Cardiac septum (tissue), 1 donor: ENCODE data around the gene PEX11G. TPM values are rescaled to one million over a fixed set of nuclear protein-coding genes. Genes with fewer than 3 reads are reported as not detected.

Source experiments
- DNase-seq: peaks from one replicate; pipeline ENCODE4 v3.0.0-alpha.2; 2020; ENCODE audit warnings: low spot score
- intact Hi-C: fragments of 100-400 bp; cut with DNase I; formaldehyde crosslinking; loops from one replicate; pipeline ENCODE4 v1.14.0; 2022
- long read RNA-seq: library from polyadenylated mRNA; unstranded; transcript quantifications from one replicate; pipeline ENCODE4 v2.0.0, GENCODE V29; 2021
- total RNA-seq: library from RNA; stranded (reverse); fragmentation: NEBNext Ultra II Directional; extraction: Animal tissue kit (Norgen Biotek cat#: 25700); gene quantifications from one replicate; pipeline ENCODE4 v1.2.1, GENCODE V29; 2021
- donor health status: DM: no; HTN: no; CAD: no.

The PEX11G gene
- 1.9 TPM for total RNA-seq
- long read RNA-seq, partial matches to known transcripts, result 0 of 3 reads
- long read RNA-seq, other reads (novel, unspliced or antisense), result 0 of 3 reads

DNA sequence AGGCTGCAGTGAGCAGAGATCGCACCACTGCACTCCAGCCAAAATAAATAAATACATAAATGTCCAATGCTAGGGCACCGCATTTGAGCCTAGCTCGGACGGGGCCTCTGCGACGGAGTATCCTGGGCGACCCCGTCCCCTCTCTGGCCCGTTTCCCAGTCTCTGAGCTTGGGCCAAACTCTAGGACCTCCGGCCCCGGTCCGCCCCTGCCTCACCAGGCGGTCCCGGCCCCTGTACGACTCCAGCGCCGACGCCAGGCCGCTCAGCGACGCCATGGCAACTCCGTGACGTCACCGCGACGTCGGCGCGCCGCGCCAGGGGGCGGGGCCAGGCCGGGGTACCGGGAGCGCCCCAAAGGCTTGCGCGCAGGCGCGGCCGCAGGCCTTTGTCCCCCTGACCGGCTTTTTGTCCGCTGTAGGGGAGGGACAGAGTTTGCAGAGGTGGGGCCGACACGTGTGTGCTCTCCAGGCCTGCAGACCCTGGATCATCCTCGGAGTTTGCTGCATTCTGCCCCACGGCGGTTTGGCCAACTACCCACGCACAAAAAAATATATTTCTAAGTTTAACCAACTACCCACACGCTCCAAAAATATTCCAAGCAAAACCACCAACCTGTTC lies at the start of gene PEX11G:
TSS of gene PEX11G (minus strand) at position 300 of the 618 bp plus-strand sequence. CDS start at position 275, 25 bp downstream.
- peak; percentile 98 for DNase-seq
- intact Hi-C loops, result loop anchor here (5.0 kb wide), 1 partner anchor 33 kb away; the partner anchor contains the start of gene MCOLN1

DNA sequence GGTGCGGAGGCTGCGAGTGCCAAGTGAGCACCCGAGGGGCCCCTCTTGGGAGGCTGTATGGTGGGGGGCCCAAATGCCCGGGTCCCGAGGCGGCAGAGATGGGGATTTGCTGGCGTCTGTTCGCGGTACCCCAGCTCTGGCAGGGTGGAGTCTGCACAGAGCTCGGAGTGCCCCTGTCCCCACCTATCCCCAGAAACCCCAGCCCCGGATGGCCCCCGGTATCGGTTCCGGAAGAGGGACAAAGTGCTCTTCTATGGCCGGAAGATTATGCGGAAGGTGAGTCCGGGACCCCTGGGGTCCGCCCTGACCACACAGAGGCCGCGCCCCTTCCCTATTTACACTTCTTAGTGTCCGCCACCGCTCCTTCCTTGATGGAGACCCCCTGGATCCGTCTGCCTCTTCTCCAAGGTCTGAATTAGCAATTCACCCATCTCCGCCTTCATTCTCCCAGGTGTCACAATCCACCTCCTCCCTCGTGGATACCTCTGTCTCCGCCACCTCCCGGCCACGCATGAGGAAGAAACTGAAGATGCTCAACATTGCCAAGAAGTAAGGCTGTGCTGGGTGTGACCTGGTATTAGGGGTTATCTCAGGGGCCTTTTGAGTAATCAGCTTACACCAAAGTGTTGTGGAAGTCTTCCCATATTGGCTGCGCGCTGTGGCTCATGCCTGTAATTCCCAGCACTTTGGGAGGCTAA lies 47.3 kb upstream of the PEX11G start:
- DNase-seq, result no peak
- intact Hi-C loops, result loop anchor here (1.0 to 2.0 kb wide), 2 partner anchors 15 to 19 kb away; partner anchors contain the start of gene ZNF358

DNA sequence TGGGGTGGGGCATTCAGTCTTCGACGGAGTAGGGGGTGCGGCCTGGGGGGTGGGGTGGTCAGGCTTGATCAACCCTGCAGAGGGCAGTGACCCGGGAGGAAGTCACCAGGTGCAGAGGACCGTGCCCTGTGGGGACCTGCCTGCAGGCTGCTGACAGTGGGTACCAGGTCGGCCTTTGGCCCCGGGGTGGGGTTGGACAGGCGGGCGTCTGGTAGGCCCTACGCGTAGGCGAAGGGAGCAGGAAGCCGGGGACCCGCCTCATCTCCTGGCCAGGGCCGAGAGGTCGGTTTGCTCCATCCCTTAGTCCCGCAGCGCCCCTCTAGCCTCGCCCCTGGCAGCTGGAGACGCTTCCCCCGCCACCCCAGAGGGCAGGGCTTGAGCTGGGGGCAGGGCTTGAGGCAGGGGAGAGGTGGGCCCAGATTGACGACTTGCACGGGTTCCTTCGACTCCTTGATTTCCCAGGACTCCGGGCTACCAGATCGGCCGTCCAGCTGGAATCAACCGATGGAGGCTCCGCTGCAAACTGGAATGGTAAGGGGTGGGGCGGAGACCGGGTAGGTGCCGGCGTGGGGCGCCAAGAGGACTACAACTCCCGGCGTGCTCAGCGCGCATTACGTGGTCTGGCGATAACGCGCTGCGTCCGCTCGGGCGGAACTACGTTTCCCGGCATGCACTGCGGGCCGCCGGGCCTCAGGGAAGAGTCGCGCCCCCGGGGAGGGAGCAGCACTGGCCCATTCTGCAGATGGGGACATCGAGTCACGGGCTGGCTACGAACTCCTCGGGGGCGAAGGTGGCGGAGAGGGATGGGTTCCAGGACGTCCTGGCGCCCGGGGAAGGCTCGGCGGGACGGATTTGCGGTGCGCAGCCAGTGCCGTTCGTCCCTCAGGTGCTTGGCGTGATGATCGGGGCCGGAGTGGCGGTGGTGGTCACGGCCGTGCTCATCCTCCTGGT lies 46.5 kb upstream of the PEX11G start, which contains the start of gene PNPLA6:
TSS of gene PNPLA6 (plus strand) at position 671 of the 951 bp plus-strand sequence. CDS start at position 743, 72 bp downstream.
- DNase-seq, result peak; percentile 98
- intact Hi-C loops, result loop anchor here (1.0 to 2.0 kb wide), 2 partner anchors 16 to 19 kb away; partner anchors contain the start of gene ZNF358

DNA sequence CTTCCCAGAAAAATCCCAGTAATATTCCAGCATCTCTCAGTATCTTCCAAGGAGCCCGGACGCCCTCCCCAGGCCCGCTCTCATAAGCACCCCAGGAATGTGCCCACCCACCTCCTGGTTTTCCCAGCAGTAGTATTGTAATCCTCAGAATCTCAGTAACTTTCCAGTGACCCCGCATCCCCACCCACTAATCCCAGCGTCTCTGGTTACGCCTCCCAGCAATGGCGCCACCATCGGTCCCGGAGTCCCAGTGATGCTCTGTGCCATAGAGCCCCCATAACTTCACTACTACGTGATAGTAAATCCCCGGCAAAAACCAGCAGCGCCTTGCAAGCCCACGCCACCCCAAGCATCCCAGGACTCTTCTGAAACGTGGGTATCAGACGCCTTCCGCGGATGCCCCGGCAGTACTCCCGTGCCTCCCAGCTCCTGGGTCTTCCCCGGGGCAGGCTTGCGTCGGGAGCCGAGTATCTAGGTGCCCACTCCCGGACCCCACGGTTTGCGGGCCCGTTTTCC lies 45.8 kb upstream of the PEX11G start:
- intact Hi-C loops, result loop anchor here (1.0 to 2.0 kb wide), 3 partner anchors 12 to 18 kb away; partner anchors contain the start of genes MCOLN1 and ZNF358
- no peak for DNase-seq

DNA sequence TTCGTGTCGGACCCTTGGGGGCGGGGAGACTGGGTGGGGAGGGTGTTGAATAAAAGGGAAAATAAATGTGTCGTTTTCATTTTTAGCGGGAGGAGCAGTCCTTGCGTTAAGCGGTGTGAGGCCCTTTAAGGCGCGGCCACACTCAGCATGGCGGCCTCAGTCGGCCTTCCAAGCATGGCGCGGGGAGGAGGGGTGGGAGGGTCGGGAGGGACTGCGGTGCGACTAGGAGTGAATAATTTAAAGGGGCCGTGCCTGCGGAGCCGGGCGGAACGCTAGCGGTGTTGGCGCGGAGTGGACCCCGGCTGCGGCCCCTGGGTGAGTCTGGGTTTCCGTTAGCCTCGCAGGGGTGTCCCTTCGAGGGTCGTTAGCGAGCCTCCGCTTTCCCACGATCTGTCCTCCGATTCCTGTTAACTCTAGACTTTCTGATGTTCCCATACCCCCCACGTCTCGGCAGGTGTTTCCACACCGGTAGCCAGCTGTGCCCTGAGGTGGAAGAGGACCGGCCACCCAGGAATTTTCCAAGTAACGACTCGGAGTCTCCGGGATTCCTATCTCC lies 45.2 kb upstream of the PEX11G start:
- DNase-seq, result peak; percentile 91
- intact Hi-C loops, result loop anchor here (1.0 to 2.0 kb wide), 2 partner anchors 12 to 17 kb away; partner anchors contain the start of genes MCOLN1 and ZNF358

DNA sequence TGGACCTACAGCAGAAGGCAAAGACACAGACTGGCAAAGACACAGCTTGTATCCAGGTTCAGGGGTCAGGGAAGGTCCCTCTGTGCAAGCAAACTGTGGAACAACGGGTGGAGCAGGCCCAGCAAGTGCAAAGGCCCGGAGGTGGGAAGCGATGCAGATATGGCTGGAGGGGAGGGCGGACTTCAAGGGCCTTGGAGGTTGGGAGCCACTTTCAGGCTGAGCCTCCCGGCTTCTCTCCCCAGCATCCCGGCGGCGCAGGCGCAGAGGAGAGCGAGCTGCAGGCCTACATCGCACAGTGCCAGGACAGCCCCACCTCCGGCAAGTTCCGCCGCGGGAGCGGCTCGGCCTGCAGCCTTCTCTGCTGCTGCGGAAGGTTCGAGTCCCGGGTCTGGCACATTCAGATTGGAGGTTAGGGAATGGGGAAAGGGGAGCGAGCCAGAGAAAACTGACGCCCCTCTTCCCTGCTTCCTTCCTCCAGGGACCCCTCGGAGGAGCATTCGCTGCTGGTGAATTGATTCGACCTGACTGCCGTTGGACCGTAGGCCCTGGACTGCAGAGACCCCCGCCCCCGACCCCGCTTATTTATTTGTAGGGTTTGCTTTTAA lies 44.5 kb upstream of the PEX11G start:
- intact Hi-C loops, result no loop called here
- peak; percentile 87 for DNase-seq

DNA sequence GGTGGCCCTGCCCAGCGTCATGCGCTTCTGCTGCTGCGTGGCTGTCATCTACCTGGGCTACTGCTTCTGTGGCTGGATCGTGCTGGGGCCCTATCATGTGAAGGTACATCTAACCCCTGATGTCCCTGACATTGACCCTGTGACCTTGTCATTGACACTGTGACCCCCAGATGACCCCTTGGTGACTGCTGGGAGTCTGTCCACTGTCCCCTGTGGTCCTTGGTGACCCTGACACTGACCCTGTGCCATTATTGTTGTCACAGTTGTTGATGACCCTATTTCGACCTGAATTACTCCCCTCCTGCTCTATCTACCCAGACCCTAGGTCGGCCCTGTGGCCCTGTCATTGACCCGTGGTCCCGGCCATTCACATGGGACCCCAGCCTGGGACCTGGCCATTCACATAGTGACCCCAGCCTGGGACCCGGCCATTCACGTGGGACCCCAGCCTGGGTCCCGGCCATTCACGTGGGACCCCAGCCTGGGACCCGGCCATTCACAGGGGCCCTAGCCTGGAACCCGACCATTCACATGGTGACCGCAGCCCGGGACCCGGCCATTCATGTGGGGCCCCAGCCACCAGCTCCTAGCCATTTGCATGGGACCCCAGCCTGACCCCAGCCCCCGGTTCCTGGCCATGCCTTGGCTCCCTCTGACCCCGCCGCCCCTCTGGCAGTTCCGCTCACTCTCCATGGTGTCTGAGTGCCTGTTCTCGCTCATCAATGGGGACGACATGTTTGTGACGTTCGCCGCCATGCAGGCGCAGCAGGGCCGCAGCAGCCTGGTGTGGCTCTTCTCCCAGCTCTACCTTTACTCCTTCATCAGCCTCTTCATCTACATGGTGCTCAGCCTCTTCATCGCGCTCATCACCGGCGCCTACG lies 41.0 kb upstream of the PEX11G start:
- intact Hi-C loops, result no loop called here
- no peak for DNase-seq

DNA sequence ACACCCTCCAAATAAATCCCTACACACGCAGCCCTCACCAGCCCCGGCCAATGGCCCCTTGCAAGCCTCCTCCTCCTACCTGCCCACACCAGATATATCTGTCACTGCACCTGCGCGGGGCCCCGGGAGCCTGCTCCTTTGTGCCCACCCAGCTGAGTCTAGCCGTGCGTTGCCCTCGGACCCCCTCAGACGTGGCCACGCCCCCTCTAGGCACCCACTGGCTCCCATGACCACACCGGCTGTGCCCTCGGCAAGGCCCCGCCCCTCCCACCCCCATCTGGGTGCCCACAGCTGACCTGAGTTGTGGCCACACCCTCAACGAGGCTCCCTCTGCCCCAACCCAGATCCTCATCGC lies 40.4 kb upstream of the PEX11G start:
- no peak for DNase-seq
- intact Hi-C loops, result no loop called here

DNA sequence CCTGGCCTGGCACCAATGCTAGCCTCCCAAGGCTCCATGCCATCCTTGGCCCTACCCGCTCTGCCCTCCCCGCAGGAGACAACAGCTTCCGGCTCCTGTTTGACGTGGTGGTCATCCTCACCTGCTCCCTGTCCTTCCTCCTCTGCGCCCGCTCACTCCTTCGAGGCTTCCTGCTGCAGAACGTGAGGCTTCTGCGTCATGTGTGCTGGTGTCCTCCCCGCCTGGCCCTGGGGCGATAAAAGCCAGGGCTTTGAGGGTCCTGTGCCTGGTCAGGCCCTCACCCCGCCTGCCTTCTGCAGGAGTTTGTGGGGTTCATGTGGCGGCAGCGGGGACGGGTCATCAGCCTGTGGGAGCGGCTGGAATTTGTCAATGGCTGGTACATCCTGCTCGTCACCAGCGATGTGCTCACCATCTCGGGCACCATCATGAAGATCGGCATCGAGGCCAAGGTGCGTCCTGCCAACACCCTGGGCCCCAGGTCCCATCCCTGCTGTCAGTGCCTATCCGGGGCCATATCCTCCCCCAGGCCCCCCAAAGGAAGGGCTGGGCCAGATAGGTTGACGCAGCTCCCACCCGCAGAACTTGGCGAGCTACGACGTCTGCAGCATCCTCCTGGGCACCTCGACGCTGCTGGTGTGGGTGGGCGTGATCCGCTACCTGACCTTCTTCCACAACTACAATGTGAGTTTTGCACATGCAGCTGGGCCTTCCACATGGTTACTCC lies 39.8 kb upstream of the PEX11G start:
- DNase-seq, result no peak
- intact Hi-C loops, result no loop called here

DNA sequence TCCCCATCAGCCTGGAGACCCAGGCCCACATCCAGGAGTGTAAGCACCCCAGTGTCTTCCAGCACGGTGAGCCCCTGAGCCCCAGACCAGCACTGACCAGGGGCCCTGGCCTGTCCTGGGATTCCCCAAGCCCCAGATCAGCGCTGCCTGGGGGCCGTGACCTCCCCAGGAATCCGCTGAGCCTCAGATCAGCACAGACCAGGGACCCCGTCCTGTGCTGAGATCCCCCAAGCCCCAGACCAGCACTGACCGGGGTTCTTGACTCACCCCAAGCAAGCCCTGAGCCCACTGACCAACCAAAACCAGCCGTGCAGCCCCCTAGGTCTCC lies 39.3 kb upstream of the PEX11G start:
- DNase-seq, result no peak
- intact Hi-C loops, result no loop called here

DNA sequence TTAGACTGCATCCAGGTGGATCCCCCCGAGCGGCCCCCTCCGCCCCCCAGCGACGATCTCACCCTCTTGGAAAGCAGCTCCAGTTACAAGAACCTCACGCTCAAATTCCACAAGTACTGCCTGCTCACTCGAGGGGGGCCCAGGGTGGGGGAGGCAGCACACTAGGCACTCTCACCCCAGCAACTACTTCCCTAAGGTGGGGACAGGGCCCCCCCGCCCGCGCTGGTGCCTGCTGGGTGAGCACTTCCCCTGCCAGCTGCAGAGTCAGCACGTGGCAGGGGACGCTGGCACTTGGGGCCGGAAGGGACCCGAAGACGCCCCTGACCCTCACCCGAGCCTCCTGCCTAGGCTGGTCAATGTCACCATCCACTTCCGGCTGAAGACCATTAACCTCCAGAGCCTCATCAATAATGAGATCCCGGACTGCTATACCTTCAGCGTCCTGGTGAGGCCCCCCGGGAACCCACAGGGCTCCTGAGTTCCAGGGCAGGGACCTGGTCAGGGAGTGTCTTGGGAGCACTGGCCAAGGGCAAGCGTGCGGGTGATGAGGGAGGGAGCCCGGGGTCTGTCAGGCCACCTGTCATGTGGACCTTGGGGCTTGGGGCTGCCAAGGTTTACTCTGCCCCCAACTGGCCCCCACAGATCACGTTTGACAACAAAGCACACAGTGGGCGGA lies 38.8 kb upstream of the PEX11G start:
- intact Hi-C loops, result no loop called here
- no peak for DNase-seq

DNA sequence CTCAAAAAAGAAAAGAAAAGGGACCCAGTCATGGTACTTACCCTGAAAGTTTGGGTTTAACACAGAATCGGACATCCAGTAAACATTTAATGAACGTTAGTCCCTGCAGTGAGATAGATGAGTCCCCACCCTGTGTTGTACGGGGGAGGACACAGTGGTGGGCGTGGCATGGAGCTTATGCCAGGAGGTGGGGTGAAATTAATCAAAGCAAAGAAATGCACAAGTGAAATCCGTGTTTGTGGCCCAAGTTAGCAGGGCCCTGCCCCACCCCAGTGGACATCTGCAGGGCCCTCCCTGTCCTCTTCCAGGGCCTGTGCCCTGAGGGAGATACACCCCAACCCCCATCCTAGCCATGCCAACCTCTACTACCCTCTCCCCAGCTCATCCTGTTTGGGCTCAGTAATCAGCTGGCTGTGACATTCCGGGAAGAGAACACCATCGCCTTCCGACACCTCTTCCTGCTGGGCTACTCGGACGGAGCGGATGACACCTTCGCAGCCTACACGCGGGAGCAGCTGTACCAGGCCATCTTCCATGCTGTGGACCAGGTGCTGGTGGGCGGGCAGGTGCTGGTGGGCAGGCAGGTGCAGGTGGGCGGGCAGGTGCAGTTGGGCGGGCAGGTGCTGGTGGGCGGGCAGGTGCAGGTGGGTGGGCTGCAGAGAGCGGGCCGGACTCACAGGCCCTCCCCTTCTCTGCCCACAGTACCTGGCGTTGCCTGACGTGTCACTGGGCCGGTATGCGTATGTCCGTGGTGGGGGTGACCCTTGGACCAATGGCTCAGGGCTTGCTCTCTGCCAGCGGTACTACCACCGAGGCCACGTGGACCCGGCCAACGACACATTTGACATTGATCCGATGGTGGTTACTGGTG lies 37.5 kb upstream of the PEX11G start:
- no peak for DNase-seq
- intact Hi-C loops, result no loop called here

DNA sequence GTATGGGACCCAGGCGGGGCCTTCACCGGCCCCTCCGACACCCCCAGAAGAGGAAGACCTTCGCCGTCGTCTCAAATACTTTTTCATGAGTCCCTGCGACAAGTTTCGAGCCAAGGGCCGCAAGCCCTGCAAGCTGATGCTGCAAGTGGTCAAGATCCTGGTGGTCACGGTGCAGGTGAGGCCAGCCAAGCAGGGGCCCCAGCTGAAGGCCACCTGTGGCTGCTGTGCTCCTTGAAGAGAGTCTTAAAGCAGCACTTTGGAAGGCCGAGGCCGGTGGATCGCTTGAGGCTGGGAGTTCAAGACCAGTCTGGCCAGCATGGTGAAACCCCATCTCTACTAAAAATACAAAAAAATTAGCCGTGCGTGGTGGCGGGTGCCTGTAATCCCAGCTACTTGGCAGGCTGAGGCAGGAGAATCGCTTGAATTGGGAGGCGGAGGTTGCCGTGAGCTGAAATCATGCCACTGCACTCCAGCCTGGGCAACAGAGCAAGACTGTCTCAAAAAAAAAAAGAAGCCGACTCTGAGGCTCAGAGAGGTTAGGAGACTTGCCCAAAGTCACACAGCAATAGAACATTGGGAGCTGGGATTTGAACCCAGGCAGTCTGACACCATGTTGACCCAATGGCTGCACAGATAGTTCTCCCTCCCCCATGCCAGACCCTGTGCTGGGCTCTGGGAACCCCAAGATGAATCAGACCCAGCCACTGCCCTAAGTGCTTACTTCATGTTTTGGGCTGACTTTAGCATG lies 36.3 kb upstream of the PEX11G start:
- no peak for DNase-seq
- intact Hi-C loops, result loop anchor here (5.0 kb wide), 1 partner anchor 38 kb away; the partner anchor contains the start of gene PEX11G

DNA sequence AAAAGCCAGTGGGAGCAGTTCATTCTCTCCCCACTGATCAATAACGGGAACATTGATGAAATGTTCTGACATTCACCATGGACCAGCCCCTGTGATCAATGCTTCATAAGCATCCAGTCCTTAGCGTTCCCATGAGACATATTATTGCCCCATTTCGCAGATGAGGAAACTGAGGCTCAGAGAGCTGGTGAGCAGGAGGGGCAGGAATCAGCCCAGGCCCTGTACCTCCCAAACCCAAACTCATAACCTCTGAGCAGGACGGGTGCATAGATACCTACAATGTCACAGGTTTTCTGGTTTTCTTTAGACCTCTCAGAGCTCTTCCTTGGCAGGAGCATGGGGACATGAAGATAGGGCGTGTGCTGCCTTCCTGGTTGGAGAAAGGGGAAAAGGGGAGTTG lies 35.7 kb upstream of the PEX11G start:
- intact Hi-C loops, result loop anchor here (5.0 kb wide), 1 partner anchor 37 kb away; the partner anchor contains the start of gene PEX11G
- no peak for DNase-seq
